ENCODE measurements around the gene SMPD3. TPM values are rescaled to one million over a fixed set of nuclear protein-coding genes. Genes with fewer than 3 reads are reported as not detected.

SMPD3 gene
- total and polyA plus RNA-seq, 2 of the 8 experiments (the other 6 are each of a cell fraction or from before 2014, with no cell fraction given) = 0.39 to 1.3 TPM

DNA sequence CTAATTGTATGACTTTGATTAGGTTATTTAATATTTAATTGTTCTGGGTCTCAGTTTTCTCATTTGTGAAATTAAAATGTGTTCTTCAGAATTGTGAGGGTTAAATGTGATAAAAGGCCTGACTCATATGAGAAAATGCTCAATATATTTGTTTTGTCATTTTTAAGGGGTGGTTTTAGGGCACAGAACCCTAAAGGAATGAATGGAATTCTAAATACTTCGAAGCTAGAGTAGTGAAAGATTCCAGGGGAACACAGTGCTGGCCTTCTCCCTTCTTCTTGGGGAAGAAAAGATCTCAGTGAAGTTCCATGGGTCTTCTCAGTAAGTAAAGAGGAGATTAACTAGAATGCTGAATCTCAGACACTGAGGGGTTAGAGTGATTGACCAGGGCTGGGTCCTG lies 3.9 kb upstream of the SMPD3 start:
- H4K20me1 ChIP-seq (replicated peaks in 1 of 2; ENCODE audit: control insufficient read depth in 1 of 2, insufficient read depth in 2 of 2, low read length in 2 of 2) = no peaks in the 10 kb centered on the region
- no peak overlapping the region for H2AFZ ChIP-seq (ENCODE audit: low read length)
- FAIRE-seq (no peak), DNase-seq (ENCODE audit: low read depth in 1 of 2, low spot score in 2 of 2) (no peak)
- ChIA-PET CTCF (ENCODE audit: partially characterized antibody) (interaction anchor here (0.6 to 15.5 kb wide), 9 partner anchors 8 to 397 kb away, joined by 3 to 130 read pairs (median 3); no protein-coding TSS in a partner anchor), POLR2A (ENCODE audit: partially characterized antibody) (no interaction called here)
- no peak overlapping the region for H4K5ac ChIP-seq (ENCODE audit: insufficient read length, low read depth, low read length)
- peaks cover 7 to 10% (median 9%) of the 10 kb centered on the region in 4 experiments for H3K27me3 ChIP-seq (replicated peaks in 1 of 4; ENCODE audit: control insufficient read depth in 3 of 4, extremely low read depth in 1 of 4, insufficient read depth in 3 of 4, low read length in 3 of 4)
- no peak overlapping the region for H4K8ac ChIP-seq (ENCODE audit: extremely low read depth, insufficient read depth, low read length)
- H3K9me3 ChIP-seq (ENCODE audit: insufficient read depth in 2 of 2, low read depth in 1 of 2, low read length in 1 of 2) = no peaks in the 10 kb centered on the region
- H3K79me2 ChIP-seq (ENCODE audit: control insufficient read depth in 1 of 2, insufficient read depth in 2 of 2, low read length in 2 of 2) = no peaks in the 10 kb centered on the region
- no peaks in the 10 kb centered on the region for H3K36me3 ChIP-seq (ENCODE audit: control insufficient read depth in 2 of 4, insufficient read depth in 4 of 4, low read length in 3 of 4)
- no peak overlapping the region for H3K18ac ChIP-seq (ENCODE audit: extremely low read depth, low read length)
- no peak overlapping the region for H2BK120ac ChIP-seq (replicated peaks; ENCODE audit: low read depth, low read length)
- no peak overlapping the region for H3K27ac ChIP-seq (ENCODE audit: low read depth, low read length)
- H2BK5ac ChIP-seq (ENCODE audit: low read depth, low read length) = no peak overlapping the region
- H3K9ac ChIP-seq (replicated peaks in 1 of 4; ENCODE audit: extremely low read depth in 1 of 4, low read depth in 3 of 4, low read length in 3 of 4) = no peak overlapping the region
- H3K4ac ChIP-seq (replicated peaks; ENCODE audit: insufficient read length, low read depth, low read length) = no peak overlapping the region
- H2BK12ac ChIP-seq (ENCODE audit: low read depth, low read length) = no peak overlapping the region
- no peak overlapping the region for H3K23ac ChIP-seq (ENCODE audit: insufficient read length)
- no peak overlapping the region for H2BK15ac ChIP-seq (ENCODE audit: low read length)
- H4K91ac ChIP-seq (replicated peaks; ENCODE audit: insufficient read length, low read length) = no peak overlapping the region
- no peak overlapping the region for H3K4me2 ChIP-seq (ENCODE audit: insufficient read depth in 1 of 2, low read depth in 2 of 2, low read length in 2 of 2)
- H3K14ac ChIP-seq (ENCODE audit: insufficient read length) = no peak overlapping the region
- no peak overlapping the region for H2BK20ac ChIP-seq (ENCODE audit: low read length)
- 45% methylated on average over 1 of the region's 1 CpG; no CpG with 5 or more reads in 1 of the 2 experiments for WGBS, 2 experiments (ENCODE audit: extremely low coverage in 1 of 2, insufficient coverage in 1 of 2, insufficient read length in 1 of 2, insufficient replicate concordance in 2 of 2, low coverage in 1 of 2, low lambda C conversion rate in 2 of 2, missing lambda C conversion rate in 1 of 2)
- peaks cover 13% of the 10 kb centered on the region for H3K23me2 ChIP-seq (ENCODE audit: low read depth, low read length)
- no peak for TF ChIP-seq NANOG (IDR thresholded peaks at IDR 0.05; ENCODE audit: insufficient read depth, low read depth, low read length, poor library complexity, severe bottlenecking)
- TF ChIP-seq CHD1 (IDR thresholded peaks at IDR 0.05; ENCODE audit: low read depth, low read length) = no peak
- no peak for TF ChIP-seq KDM1A (IDR thresholded peaks at IDR 0.05; ENCODE audit: borderline replicate concordance, low read length)
- TF ChIP-seq CEBPB (IDR thresholded peaks at IDR 0.05; ENCODE audit: low read depth, low read length) = no peak
- TF ChIP-seq EP300 (IDR thresholded peaks at IDR 0.05; ENCODE audit: borderline replicate concordance in 1 of 2, low read depth in 2 of 2, low read length in 2 of 2) = no peak
- TF ChIP-seq TBP (IDR thresholded peaks at IDR 0.05; ENCODE audit: low read depth, low read length) = no peak
- TF ChIP-seq BACH1 (IDR thresholded peaks at IDR 0.05; ENCODE audit: low read length) = no peak
- TF ChIP-seq SAP30 (IDR thresholded peaks at IDR 0.05; ENCODE audit: insufficient read depth, insufficient replicate concordance, low read length) = no peak
- TF ChIP-seq SP2 (IDR thresholded peaks at IDR 0.05; ENCODE audit: low read length) = no peak
- TF ChIP-seq EZH2 (IDR thresholded peaks at IDR 0.05; ENCODE audit: low read depth, low read length, severe bottlenecking) = no peak
- no peak for TF ChIP-seq KDM5A (IDR thresholded peaks at IDR 0.05; ENCODE audit: low read length)
- no peak for TF ChIP-seq SRF (IDR thresholded peaks at IDR 0.05; ENCODE audit: low read depth, low read length)
- no peak for TF ChIP-seq GTF2F1 (IDR thresholded peaks at IDR 0.05; ENCODE audit: borderline replicate concordance, low read depth, low read length)
- H3K4me1 ChIP-seq (replicated peaks in 1 of 4; ENCODE audit: control insufficient read depth in 3 of 4, insufficient read depth in 4 of 4, low read length in 3 of 4) = peaks cover 0 to 8% (median 8%) of the 10 kb centered on the region in 4 experiments; a peak in 5 of 7 replicates
- H3K56ac ChIP-seq (replicated peaks; ENCODE audit: insufficient read length, low read depth, low read length) = no peak overlapping the region
- H2AK5ac ChIP-seq (ENCODE audit: low read depth, low read length) = no peak overlapping the region
- H3K4me3 ChIP-seq (ENCODE audit: extremely low read depth in 1 of 4, insufficient read depth in 2 of 4, low read depth in 3 of 4, low read length in 4 of 4) = no peak overlapping the region
- H3K79me1 ChIP-seq (ENCODE audit: low read depth, low read length) = no peaks in the 10 kb centered on the region
